ENCODE measurements around the gene FLYWCH1.

FLYWCH1 gene

GRCh38 chr16:2963723-2964474 lies 52.2 kb downstream of the FLYWCH1 start, which contains the start of gene KREMEN2:
KREMEN2 (plus strand) TSS chr16:2964275; CDS start chr16:2964521, 246 bp downstream.
- no peaks in the 10 kb centered on the region for H3K9me3 ChIP-seq (ENCODE audit: low read depth, low read length)
- H3K27ac ChIP-seq = no peak within 1 kb of the TSS
- no peak for TF ChIP-seq EZH2 (IDR thresholded peaks at IDR 0.05)
- TF ChIP-seq POLR2AphosphoS5 (IDR thresholded peaks at IDR 0.05; ENCODE audit: borderline replicate concordance, low read depth, low read length) = peak; percentile 21; the same call in 1 of the 2 replicates
- peak within 1 kb of the TSS; percentile 41 for H3K9ac ChIP-seq (ENCODE audit: insufficient read length)
- DNase-seq (ENCODE audit: low read depth, low spot score) = no peak
- peak within 1 kb of the TSS; percentile 83 for H3K4me3 ChIP-seq
- no peaks in the 10 kb centered on the region for H3K36me3 ChIP-seq (ENCODE audit: insufficient read depth, low read length)

GRCh38 chr16:2964475-2965336 lies 53.0 kb downstream of the FLYWCH1 start:
- TF ChIP-seq POLR2AphosphoS5 (IDR thresholded peaks at IDR 0.05; ENCODE audit: borderline replicate concordance, low read depth, low read length) = peak; percentile 27; the same call in 1 of the 2 replicates
- TF ChIP-seq FOXP2 (optimal IDR thresholded peaks at IDR 0.05; ENCODE audit: control extremely low read depth, extremely low read length, insufficient read depth) = no peak
- no peak for TF ChIP-seq EZH2 (IDR thresholded peaks at IDR 0.05)
- no peak for DNase-seq (ENCODE audit: low read depth, low spot score)
- no peak overlapping the region for H3K27ac ChIP-seq
- H3K36me3 ChIP-seq (ENCODE audit: insufficient read depth, low read length) = no peaks in the 10 kb centered on the region
- peak overlapping the region; percentile 41 for H3K9ac ChIP-seq (ENCODE audit: insufficient read length)
- H3K4me3 ChIP-seq = peak overlapping the region; percentile 83
- H3K9me3 ChIP-seq (ENCODE audit: low read depth, low read length) = no peaks in the 10 kb centered on the region

- no peak for DNase-seq (ENCODE audit: low read depth, low spot score)
- no peak overlapping the region for H3K9ac ChIP-seq (ENCODE audit: insufficient read length)
Observed at GRCh38 chr16:2966043-2966807, 54.5 kb downstream of the FLYWCH1 start.

GRCh38 chr16:2966808-2967191 lies 55.1 kb downstream of the FLYWCH1 start:
- Histone ChIP-seq H3K4me3 (no peak overlapping the region), H3K27ac (no peak overlapping the region)
- TF ChIP-seq EZH2 (IDR thresholded peaks at IDR 0.05) (no peak), FOXP2 (optimal IDR thresholded peaks at IDR 0.05; ENCODE audit: control extremely low read depth, extremely low read length, insufficient read depth) (no peak)

More at GRCh38 chr16:2966043-2966807, 54.5 kb downstream of the FLYWCH1 start:
- TF ChIP-seq POLR2AphosphoS5 (IDR thresholded peaks at IDR 0.05; ENCODE audit: borderline replicate concordance, low read depth, low read length) (no peak), FOXP2 (optimal IDR thresholded peaks at IDR 0.05; ENCODE audit: control extremely low read depth, extremely low read length, insufficient read depth) (no peak), EZH2 (IDR thresholded peaks at IDR 0.05) (no peak)
- H3K4me3 ChIP-seq = no peak overlapping the region
- no peaks in the 10 kb centered on the region for H3K9me3 ChIP-seq (ENCODE audit: low read depth, low read length)
- no peaks in the 10 kb centered on the region; the same call in 1 of the 2 replicates for H3K36me3 ChIP-seq (ENCODE audit: insufficient read depth, low read length)
- no peak overlapping the region for H3K27ac ChIP-seq

GRCh38 chr16:2967211-2967631 lies 55.5 kb downstream of the FLYWCH1 start:
- no peak for TF ChIP-seq POLR2AphosphoS5 (IDR thresholded peaks at IDR 0.05; ENCODE audit: borderline replicate concordance, low read depth, low read length)
- TF ChIP-seq EZH2 (IDR thresholded peaks at IDR 0.05) = no peak
- TF ChIP-seq FOXP2 (optimal IDR thresholded peaks at IDR 0.05; ENCODE audit: control extremely low read depth, extremely low read length, insufficient read depth) = no peak
- no peak overlapping the region for H3K4me3 ChIP-seq
- H3K36me3 ChIP-seq (ENCODE audit: insufficient read depth, low read length) = peaks cover under 1% of the 10 kb centered on the region; the same call in 1 of the 2 replicates
- H3K9ac ChIP-seq (ENCODE audit: insufficient read length) = no peak overlapping the region
- no peak overlapping the region for H3K27ac ChIP-seq
- DNase-seq (ENCODE audit: low read depth, low spot score) = no peak
- H3K9me3 ChIP-seq (ENCODE audit: low read depth, low read length) = no peaks in the 10 kb centered on the region

More at GRCh38 chr16:2966808-2967191, 55.1 kb downstream of the FLYWCH1 start:
- no peaks in the 10 kb centered on the region for H3K9me3 ChIP-seq (ENCODE audit: low read depth, low read length)
- H3K36me3 ChIP-seq (ENCODE audit: insufficient read depth, low read length) = no peaks in the 10 kb centered on the region; the same call in 1 of the 2 replicates
- no peak for DNase-seq (ENCODE audit: low read depth, low spot score)
- H3K9ac ChIP-seq (ENCODE audit: insufficient read length) = no peak overlapping the region

GRCh38 chr16:2967721-2968161 lies 56.0 kb downstream of the FLYWCH1 start:
- TF ChIP-seq POLR2AphosphoS5 (IDR thresholded peaks at IDR 0.05; ENCODE audit: borderline replicate concordance, low read depth, low read length) = no peak
- TF ChIP-seq FOXP2 (optimal IDR thresholded peaks at IDR 0.05; ENCODE audit: control extremely low read depth, extremely low read length, insufficient read depth) = no peak
- TF ChIP-seq EZH2 (IDR thresholded peaks at IDR 0.05) = no peak
- no peak overlapping the region for H3K27ac ChIP-seq
- no peaks in the 10 kb centered on the region for H3K9me3 ChIP-seq (ENCODE audit: low read depth, low read length)
- H3K36me3 ChIP-seq (ENCODE audit: insufficient read depth, low read length) = peaks cover 6% of the 10 kb centered on the region; the same call in 1 of the 2 replicates
- no peak for DNase-seq (ENCODE audit: low read depth, low spot score)
- no peak overlapping the region for H3K4me3 ChIP-seq
- no peak overlapping the region for H3K9ac ChIP-seq (ENCODE audit: insufficient read length)

- Histone ChIP-seq H3K9me3 (ENCODE audit: low read depth, low read length) (no peaks in the 10 kb centered on the region), H3K4me3 (peak overlapping the region; percentile 88), H3K27ac (no peak overlapping the region), H3K9ac (ENCODE audit: insufficient read length) (no peak overlapping the region), H3K36me3 (ENCODE audit: insufficient read depth, low read length) (peaks cover 6% of the 10 kb centered on the region; the same call in 1 of the 2 replicates)
- TF ChIP-seq FOXP2 (optimal IDR thresholded peaks at IDR 0.05; ENCODE audit: control extremely low read depth, extremely low read length, insufficient read depth) (no peak), POLR2AphosphoS5 (IDR thresholded peaks at IDR 0.05; ENCODE audit: borderline replicate concordance, low read depth, low read length) (no peak), EZH2 (IDR thresholded peaks at IDR 0.05) (no peak)
- no peak for DNase-seq (ENCODE audit: low read depth, low spot score)
Observed at GRCh38 chr16:2968368-2968737, 56.6 kb downstream of the FLYWCH1 start.
